HG02884 (cell line): ENCODE data around the gene SLC25A22.
A peak's percentile ranks its signal among the peaks of the same experiment; 100 is the strongest.

Experiments used
- ATAC-seq: cut with Tn5 transposase; IDR thresholded peaks from one replicate; pipeline ENCODE4 v1.9.1; 2021; ENCODE audit warnings: mild to moderate bottlenecking, moderate library complexity; ENCODE audit not compliant: unreplicated experiment

SLC25A22 gene

DNA sequence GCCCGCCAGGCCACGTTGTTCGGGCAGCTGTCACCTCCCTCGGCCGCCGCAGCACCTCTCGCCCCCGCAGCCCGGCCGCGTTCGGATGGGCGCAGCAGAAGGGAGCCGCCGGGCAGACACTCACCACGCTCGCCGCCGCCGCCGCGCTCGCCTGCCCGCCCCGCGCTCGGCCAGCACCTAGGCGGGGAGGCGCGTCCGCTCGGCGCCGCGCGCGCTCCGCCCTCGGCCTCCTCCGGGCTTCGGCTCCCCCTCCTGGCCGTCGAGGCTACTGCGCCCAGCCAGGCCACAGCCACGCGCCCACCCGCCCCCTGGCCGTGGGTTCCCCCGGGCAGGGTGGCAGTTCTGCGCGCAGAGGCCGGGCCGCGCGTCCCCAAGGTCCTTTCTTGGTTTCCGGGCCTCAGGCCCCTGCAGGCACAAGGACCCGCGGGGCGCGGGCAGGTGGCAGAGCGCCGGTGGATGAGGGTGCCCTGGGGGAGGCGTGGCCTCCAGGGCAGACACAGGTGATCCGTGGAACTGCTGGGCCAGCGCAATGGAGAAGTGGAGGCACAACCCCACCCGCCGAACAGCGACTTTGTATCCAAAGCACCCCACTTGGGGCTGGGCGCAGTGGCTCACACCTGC lies at the start of gene SLC25A22:
Gene SLC25A22, minus strand, starts transcription at position 189 of the 621 bp plus-strand sequence. CDS start 3,275 bp downstream, outside the sequence.
- peak; percentile 59 for ATAC-seq

DNA sequence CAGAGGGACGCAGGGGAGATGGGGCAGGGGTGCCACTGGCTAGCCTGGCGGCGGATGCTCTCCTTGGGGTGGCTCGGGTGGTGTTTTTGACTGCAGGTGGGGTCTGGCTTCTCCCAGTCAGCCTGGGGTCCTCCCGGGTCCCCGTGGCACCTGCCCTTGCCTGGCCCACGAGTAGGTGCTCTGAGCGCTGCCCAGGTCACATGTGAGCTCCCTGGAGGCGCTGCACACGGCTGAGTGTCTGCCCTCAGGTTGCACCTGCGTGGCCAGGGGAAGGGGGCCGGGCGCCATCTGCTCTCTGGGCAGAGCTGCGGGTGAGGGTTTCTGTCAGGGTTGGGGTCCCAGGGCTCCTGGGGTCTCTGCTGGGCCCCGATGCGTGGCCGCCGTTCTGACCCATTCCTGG lies 49.8 kb upstream of the SLC25A22 start:
- ATAC-seq: no peak

DNA sequence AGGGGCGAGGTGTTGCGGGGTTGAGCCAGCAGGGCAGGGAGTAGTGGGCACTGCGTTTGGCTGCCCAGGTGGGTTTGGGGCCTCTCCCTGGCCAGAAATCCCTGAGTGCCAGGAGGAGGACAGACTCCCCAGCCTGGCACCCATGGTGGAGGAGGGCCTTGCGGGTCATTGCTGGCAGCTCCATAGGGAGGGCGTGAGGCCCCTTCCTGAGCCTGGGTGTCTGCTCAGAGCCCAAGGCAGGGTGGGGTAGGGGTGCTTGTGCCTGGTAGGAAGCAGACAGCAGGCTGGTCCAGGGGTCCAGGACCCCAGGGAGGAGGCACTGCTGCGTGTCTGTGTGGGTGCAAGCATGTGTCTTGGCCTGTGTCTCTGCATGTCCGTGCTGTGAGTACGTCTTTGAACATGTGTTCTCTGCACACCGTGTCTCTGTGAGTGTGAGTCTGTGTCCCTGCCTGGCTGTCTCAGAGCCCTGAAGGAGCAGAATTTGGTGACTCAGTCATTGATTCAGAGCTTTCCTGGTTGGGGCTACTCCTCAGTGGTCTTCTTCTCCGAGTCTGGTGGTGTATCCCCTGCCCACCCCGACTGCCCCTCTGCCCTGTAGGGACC lies 48.5 kb upstream of the SLC25A22 start:
- ATAC-seq: no peak

DNA sequence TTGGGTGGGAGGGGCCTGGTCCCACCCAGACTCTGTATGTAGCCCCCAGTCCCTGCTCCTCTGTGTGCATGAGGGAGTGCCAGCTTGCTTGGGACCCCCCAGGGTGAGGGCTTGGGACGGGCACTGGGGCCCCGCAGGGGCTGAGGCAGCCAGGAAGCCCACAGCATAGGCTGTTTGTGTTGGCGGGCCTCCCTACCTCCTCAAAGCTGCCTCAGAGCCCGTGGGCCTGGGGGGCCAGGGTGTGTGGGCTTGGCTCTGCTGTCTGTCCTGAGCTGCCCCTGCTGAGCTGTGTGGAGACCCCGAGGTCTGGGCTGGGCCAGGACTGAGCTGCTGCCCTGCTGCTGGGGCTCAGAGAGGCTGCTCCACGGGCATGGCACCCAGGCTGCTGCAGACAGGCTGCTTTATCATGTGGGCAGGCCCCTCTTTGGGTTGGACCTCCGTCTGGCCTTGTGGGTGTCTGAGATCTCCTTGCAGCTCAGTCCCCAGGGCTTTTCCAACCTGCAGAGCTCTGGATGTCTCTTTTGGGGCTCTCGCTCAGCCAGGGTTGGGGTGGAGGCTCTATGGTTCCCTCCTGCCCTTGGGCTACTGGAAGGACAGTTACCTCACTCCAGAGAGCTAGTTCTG lies 47.9 kb upstream of the SLC25A22 start:
- ATAC-seq: no peak

DNA sequence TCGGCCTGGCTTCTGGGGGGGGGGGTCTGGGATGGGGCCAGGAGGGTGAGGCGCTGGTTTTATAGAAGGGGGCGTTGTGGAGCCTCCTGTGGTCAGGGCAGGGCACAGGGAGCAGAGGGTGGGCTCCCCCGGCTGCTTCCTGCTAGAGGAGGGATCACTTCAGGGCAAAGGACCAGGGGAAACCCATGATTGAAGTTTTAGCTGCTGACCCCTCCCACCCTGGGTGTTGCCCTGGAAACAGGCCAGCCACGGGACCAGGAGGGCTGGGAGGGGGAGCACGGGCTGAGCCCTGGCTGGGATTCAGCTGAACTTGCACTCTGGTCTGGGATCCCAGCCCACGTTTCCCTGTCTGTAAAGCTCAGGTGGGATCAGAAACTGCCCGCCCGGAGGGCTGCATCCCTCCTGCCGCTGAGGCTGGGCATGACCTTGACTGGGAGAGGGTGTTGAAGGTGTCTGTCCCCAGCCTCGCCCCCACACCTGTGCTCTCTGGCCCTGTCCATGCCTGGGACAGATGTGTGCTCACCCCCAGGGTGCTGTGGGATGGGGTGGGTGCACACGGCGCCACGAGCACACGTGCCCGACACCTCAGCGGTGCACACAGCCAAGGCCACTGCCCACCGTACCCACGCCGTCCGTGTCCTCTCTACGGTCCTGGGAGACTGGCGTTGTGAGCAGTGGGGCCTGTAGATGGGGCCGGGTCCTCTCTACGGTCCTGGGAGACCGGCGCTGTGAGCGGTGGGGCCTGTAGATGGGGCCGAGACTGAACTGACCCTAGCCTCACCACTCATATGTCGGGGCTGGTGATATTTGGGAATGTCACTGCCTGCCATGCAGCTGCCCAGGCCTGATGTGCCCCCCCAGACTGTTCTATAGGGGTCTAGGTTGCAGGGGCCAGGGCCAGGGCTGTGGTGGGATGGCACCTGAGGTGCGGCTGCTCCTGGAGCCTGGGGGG lies 46.9 kb upstream of the SLC25A22 start:
- ATAC-seq: no peak

DNA sequence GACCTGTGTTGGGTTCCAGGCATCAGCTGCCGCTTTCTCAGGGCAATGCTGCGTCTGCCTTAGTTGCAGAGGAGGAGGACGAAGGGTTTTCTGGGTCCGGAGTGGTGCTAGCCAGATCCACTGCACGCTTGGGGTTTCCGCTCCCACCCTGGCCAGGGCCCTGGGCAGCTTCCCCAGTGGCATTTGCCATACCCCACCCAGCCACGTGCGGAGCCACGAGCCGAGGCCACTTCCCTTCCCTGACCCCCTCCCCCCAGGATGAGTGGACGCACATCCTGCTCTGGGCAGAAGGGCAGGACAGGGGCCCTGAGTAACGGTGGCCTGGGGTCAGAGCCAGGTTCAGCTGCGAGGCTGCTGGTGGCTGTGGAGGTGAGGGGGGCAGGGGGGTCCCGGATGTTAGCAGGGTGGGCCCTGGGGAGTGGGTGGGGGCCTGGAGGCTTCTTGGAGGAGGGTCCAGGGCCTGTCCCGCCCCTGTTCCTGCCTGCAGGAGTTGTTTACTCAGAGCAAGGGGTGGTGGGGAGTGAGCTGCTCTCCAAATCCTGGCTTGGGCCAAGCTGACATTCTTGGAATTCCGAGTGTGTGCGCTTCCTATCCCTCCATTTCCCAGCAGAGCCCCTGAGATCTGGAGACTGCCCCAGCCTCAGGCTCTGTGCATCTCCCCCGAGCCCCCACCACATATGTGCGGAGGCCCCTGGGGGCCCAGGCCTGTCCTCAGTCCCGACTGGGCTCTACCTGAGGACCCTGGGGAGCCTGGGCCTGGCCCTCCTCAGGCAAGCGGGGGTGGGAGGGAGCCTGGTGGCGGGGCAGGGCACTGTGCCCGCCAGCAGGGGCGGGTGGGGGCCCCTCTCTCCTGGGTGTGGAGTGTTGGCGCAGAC lies 46.0 kb upstream of the SLC25A22 start:
- ATAC-seq: no peak

DNA sequence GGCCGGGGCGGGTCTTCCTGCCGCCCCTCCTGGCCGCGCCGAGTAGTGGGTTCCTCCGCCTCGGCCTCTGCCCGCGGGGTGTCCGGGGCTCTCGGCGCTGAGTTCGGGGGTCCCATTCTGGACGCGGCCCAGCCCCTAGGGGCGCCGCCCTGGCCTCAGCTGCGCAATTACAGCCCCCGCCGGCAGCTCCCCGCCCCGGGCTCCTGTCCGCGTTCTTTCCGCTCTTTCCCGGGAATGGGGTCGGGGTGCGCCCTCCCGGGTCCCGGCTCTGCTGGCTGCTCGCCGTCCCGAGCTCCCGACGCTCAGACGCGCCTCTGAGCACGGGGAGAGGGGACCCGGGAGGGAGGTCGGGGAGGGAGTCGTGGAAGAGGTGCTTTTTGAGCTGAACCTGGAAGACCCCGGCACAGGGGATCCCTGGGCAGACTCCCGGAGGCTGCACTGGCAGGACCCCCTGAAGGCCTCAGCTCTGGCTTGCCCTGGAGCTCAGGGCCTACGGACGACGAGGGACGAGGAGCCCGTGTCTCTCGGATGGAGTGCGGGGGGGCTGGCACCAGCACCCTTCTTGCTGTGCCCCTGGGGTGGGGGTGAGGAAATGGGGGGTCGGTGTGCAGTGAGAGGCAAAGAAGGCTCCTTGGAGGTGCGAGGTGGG lies 45.1 kb upstream of the SLC25A22 start:
- ATAC-seq: no peak

DNA sequence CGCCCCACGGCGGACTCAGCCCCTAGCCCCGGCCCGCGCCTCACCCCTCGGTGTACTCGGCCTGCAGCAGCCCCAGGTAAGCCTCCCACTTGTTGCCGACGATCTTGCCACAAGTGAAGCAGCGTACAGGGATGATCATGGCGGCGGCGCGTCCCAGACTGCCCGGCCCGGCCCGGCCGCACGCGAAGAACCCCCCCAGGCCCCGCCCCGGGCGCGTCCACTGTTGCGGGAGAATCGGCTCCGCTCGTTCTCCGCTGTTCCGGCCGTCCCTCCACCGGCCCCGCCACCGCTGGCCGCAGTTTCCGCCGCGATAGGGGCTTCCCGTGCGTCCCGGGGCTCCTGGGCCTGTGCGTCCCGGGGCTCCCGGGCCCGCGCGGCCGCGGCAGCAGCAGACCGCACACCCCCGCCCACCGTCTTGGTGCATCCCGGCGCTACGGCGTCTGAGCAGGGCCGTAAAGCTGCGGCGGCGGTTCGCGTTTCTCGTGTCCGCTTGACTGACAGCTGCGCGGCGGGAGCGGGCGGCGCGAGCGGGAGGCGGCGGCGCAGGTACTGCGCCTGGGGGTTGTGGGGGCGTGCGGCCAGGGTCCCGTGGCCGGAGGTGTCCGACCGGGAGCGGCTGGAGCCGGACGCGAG lies 44.4 kb upstream of the SLC25A22 start, which contains the start of the genes POLR2L and TSPAN4:
Gene POLR2L, minus strand, starts transcription at position 160 of the 633 bp plus-strand sequence. Its CDS starts 21 bp downstream, at position 139.
Gene TSPAN4, plus strand, starts transcription at position 483 of the 633 bp plus-strand sequence. CDS start 7,453 bp downstream, outside the sequence.
- peak; percentile 58 for ATAC-seq

DNA sequence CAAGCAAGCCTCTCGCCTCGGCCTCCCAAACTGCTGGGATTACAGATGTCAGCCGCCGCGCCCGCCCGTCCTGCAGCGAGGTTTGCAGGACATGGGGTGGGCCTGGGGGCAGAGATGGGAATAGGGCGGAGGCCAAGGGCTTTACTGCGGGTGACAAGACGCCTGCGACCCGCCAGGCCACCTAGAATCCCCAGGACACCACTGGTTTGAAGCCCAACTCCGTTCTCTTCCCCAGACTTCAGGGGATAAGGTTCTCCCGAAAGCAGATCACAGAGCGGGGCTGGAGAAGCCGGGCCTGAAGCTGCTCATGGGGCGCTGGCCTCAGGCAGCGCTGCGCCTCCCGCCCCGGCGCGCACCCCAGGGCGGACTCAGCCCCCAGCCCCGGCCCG lies 43.9 kb upstream of the SLC25A22 start:
- peak; percentile 25 for ATAC-seq

DNA sequence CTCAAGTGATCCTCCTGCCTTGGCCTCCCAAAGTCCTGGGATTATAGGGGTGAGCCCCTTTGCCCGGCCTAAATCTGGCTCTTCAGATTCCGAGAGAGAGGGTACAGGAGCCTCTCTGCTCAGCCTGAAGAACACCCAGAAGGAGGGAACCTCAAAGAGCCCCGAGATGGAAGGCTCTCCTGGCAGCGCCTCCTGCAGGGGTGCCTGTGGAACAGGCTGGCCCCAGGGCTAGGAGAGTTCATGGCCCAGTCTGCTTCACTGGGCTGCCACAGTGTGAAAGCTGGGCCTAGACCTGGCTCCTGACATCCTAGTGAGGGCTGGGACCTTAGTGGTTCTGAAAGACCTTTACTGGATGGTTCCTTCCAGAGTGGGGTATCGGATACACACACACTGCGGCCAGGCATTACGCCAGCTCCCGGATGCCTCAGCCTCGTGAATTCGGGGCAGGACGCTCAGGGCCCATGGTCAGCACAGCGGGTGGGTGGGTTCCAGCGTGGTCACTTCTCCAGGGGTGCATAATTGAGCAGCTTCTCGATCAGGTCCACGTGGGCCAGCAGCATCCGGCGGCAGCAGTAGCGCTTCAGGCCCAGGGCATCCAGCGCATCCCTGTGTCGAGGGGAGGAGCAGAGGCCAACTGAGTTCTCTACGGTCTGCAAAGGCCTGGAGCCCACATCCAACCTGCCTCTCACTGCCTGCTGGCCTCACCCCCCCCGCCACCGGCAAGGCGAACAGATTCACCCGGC lies 42.0 kb upstream of the SLC25A22 start:
- no peak for ATAC-seq

DNA sequence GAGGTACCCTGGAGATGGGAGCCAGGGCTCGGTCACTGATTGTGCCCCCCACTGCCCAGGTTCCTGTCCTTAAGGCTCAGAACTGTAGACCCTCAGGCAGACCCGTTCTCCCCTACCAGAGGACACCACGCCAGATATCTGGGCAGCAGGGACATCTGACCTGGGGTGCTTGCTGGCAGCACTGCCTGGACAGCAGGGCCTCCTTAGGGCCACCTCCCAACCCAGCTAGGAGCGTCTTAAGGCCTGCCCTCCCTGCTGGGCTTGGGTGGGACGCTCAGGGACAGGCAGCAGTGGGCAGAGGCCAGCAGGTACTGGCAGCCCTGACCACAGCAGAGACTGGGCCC lies 41.2 kb upstream of the SLC25A22 start:
- ATAC-seq: no peak

DNA sequence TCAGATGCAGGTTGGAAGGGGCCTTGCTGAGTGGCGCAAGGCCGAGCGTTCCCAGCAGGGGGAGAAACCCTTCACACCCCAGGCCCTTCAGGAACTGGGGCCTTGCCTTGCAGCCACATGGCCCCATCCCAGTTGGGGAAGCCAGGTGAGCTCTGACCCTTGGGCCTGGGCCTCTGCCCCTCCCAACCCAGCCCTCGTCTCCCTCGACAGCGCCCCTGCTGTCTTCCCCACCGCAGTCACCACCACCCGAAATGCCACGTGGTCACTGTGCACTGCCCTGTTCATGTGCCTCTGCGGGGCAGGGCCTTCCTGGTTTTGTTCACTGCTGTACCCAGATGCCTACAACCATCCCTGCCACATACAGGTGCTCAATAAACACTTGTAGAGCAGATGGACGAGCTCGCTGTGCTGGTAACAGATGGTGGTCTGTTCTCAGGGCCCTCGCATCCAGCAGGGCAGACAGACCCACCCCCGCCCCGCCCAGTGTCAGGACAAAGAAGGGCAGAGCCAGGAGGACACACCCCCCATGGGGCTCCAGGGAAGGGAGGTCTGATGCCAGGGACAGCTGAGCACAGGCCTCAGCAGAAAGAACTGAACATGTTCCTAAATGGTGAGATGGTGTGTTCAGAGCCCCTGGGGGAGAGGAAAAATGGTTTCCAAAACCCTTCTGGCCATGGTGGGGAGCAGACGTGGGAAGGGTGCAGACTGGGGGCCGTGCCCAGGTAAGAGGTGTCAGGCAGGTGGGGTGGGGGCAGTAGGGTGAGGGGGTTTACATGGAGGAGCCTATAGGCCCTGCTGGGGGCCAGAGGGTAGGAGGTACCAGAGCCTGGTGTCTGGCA lies 40.6 kb upstream of the SLC25A22 start:
- ATAC-seq: no peak

DNA sequence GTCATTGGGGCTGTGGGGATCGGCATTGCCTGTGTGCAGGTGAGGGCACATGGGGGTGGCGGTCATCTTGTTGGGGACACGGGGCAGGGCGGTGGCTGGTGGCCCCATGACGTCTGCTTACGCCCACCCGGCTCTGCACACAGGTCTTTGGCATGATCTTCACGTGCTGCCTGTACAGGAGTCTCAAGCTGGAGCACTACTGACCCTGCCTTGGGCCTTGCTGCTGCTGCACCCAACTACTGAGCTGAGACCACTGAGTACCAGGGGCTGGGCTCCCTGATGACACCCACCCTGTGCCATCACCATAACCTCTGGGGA lies 39.9 kb upstream of the SLC25A22 start:
- no peak for ATAC-seq

DNA sequence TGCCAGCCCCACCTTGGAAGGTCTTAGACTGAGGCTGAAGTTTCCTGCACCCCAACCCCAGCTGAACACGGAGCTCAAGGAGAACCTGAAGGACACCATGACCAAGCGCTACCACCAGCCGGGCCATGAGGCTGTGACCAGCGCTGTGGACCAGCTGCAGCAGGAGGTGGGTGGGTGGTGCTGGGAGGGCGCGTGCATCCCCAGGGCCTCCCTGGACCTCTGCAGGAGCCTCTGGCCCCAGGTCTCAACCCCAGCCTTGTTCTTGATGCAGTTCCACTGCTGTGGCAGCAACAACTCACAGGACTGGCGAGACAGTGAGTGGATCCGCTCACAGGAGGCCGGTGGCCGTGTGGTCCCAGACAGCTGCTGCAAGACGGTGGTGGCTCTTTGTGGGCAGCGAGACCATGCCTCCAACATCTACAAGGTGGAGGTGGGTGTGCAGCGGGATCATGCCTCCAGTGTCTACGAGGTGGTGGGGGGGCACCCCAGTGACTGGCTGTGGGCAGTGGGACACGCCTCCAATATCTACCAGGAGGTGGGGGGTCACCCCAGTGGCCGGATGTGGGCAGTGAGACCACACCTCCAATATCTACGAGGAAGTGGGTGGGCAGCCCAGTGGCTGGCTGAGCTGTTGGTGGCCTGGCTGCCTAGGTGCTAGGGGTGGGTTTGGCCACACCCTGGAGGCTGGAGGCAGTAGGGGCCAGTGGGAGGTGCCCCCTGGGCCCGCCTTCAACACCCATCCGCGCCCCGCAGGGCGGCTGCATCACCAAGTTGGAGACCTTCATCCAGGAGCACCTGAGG lies 39.3 kb upstream of the SLC25A22 start:
- no peak for ATAC-seq

DNA sequence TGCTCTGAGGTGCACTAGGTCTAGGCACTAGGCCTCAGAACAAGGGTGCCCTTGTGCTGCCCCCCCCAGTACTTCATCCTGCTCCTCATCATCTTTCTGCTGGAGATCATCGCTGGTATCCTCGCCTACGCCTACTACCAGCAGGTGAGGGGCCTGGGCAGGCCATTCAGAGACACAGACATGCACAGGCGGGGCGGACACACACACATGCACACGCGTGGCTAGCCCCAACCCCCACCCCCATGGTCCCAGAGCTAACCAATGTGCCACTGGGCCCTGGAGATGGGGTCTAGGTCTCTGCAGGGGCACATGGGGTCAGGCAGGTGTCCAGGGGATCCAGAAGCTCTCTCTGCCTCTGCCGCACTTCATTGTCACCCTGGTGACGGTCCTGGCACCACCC lies 38.6 kb upstream of the SLC25A22 start:
- ATAC-seq: no peak

DNA sequence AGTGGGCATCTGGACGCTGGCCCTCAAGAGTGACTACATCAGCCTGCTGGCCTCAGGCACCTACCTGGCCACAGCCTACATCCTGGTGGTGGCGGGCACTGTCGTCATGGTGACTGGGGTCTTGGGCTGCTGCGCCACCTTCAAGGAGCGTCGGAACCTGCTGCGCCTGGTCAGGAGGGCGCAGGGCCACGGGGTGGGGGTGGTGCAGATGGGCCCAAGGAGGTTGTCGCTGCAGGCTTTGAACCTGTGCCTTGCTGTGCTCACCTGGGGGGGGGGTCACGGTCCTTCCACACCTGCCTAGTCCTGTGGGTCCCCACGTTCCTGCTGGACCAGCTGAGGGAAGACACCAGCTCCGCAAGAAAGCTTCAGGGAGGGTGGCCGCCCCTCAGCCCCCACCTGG lies 38.2 kb upstream of the SLC25A22 start:
- no peak for ATAC-seq
